Activated T-cell treated with anti-CD3 and anti-CD28 coated beads, Interleukin-2, amount 50 U/mL, for 72 hours (primary cell): ENCODE measurements around the gene PSMA2. TPM values are rescaled to one million over a fixed set of nuclear protein-coding genes. Genes with fewer than 3 reads are reported as not detected.

Experiments used
- ATAC-seq, 2 donors: fragments of 150-1000 bp; cut with Tn5 transposase; replicated peaks in 1 of 2; 2 replicates each; pipeline ENCODE4 v1.10.0; 2021; ENCODE audit warnings: moderate library complexity in 2 of 2, mild to moderate bottlenecking in 1 of 2
- DNase-seq, 2 donors: peaks; one replicate each; pipeline ENCODE4 v3.0.0; 2021 to 2022; ENCODE audit warnings: mixed read lengths in 1 of 2
- H3K27ac Mint-ChIP-seq: one replicate; pipeline ENCODE4 v1.8.0; 2022; ENCODE audit warnings: mild to moderate bottlenecking, moderate library complexity, mixed read lengths
- H3K27me3 Mint-ChIP-seq: one replicate; pipeline ENCODE4 v1.8.0; 2022; ENCODE audit warnings: low read depth, mixed read lengths
- H3K36me3 Mint-ChIP-seq, 2 donors: one replicate each; pipeline ENCODE4 v1.8.0; 2022; ENCODE audit warnings: mixed read lengths in 2 of 2, mild to moderate bottlenecking in 1 of 2; ENCODE audit not compliant: insufficient read depth in 2 of 2
- H3K4me1 Mint-ChIP-seq: one replicate; pipeline ENCODE4 v1.8.0; 2022; ENCODE audit warnings: low read depth, mixed read lengths
- H3K4me3 Mint-ChIP-seq, 2 donors: one replicate each; pipeline ENCODE4 v1.8.0; 2022; ENCODE audit warnings: mild to moderate bottlenecking in 2 of 2, mixed read lengths in 2 of 2, moderate library complexity in 2 of 2
- H3K9me3 Mint-ChIP-seq, 2 donors: one replicate each; pipeline ENCODE4 v1.8.0; 2022; ENCODE audit warnings: mixed read lengths in 2 of 2
- total RNA-seq, 2 donors: library from RNA; stranded (reverse); gene quantifications; one replicate each; pipeline ENCODE4 v1.2.3, GENCODE V29; 2022

Gene PSMA2
- total RNA-seq, 2 donors from 2014 or later, result 107 to 124 TPM

DNA sequence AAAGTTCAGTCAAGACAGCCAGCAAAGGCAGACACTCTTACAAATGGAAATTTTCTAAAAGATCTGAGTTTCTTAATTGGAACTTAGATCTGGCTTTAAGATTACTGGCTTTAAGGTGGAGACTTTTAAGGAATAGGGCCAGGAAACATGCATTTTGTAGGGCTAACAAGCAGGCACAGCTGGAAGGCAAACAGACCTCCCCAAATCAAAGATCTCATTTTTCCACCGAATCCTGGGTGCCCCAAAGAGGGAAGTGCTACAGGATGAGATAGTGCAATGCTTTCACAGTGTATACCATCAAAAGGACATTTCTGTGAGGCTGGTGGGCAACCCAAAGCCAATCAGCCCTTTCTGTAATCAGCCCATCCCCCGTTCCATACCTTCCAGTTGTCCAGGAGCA, 27.6 kb upstream of the PSMA2 start:
- ATAC-seq, result no peak
- Mint-ChIP-seq H3K27ac (no peak overlapping the region), H3K36me3 (peaks cover 3 to 6% of the 10 kb centered on the region in 2 donors), H3K4me3 (no peak overlapping the region), H3K4me1 (peaks cover 17% of the 10 kb centered on the region), H3K9me3 (peaks cover 2 to 4% of the 10 kb centered on the region in 2 donors), H3K27me3 (peaks cover 29% of the 10 kb centered on the region)
- DNase-seq, result no peak

DNA sequence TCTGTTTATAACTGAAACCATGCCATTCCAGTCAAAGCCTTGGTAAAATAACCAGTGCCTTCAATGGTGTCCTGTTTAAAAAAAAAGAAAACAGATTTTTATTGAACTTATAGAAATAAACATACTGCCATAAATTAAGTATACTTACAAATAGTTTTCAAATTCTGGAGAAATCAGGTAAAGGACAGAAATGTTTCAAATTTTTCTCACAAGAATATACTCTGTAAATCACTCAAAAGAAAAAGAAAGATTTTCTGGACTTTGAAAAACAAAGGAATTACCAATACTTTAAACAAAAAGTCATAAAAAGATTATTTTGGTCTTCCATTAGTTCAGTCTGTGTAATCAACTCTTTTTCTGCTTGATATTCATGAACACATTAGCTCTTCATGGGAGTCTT, 24.1 kb upstream of the PSMA2 start:
- no peak overlapping the region for H3K4me3 Mint-ChIP-seq
- no peak for DNase-seq
- H3K36me3 Mint-ChIP-seq, result peaks cover 3 to 6% of the 10 kb centered on the region in 2 donors
- H3K9me3 Mint-ChIP-seq, result peaks cover 2 to 4% of the 10 kb centered on the region in 2 donors
- peaks cover 8% of the 10 kb centered on the region for H3K4me1 Mint-ChIP-seq
- H3K27ac Mint-ChIP-seq, result no peak overlapping the region
- peaks cover 20% of the 10 kb centered on the region for H3K27me3 Mint-ChIP-seq
- ATAC-seq, result no peak

DNA sequence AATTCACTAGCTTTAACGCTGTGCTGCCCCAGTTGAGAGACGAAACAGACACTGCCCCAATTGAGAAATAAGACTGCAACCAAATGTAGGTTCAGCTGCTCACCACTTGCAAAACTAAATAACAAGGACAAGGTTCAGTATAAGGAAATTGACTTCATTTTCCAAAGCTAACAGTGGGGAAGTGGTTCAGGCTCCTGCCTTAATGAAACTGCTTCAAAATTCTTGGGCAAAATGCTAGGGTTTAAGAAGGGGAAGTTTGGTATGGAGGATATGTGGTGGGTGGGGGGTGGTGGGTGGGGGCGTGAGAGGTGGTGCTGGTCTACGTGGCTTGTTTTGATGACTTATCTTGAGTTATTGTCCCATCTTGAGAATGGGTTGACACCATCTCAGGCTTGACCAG, 22.0 kb upstream of the PSMA2 start:
- ATAC-seq (no peak), DNase-seq (no peak)
- peaks cover 3 to 7% of the 10 kb centered on the region in 2 donors for H3K36me3 Mint-ChIP-seq
- H3K27ac Mint-ChIP-seq, result no peak overlapping the region
- peaks cover 2 to 4% of the 10 kb centered on the region in 2 donors for H3K9me3 Mint-ChIP-seq
- no peak overlapping the region for H3K4me3 Mint-ChIP-seq
- no peaks in the 10 kb centered on the region for H3K27me3 Mint-ChIP-seq
- H3K4me1 Mint-ChIP-seq, result no peaks in the 10 kb centered on the region

DNA sequence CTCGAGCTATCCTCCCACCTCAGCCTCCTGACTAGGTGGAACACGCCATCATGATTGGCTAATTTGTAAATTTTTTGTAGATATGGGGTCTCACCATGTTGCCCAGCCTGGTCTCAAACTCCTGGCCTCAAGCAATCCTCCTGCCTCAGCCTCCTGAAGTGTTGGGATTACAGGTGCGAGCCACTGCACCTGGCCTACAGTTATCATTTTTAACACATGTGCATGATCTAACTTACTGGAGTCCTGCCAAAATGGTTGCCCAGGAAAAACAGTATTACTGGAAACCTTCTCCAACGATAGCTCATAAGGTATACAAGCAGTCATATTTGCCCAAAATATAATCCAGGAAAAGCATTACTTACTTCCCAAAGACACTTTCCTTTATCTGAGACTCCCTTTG, 20.4 kb upstream of the PSMA2 start:
- Mint-ChIP-seq H3K27me3 (no peaks in the 10 kb centered on the region), H3K36me3 (peaks cover 2 to 6% of the 10 kb centered on the region in 2 donors), H3K27ac (no peak overlapping the region), H3K9me3 (peaks cover 2 to 4% of the 10 kb centered on the region in 2 donors), H3K4me3 (no peak overlapping the region), H3K4me1 (no peaks in the 10 kb centered on the region)
- ATAC-seq (no peak), DNase-seq (no peak)

DNA sequence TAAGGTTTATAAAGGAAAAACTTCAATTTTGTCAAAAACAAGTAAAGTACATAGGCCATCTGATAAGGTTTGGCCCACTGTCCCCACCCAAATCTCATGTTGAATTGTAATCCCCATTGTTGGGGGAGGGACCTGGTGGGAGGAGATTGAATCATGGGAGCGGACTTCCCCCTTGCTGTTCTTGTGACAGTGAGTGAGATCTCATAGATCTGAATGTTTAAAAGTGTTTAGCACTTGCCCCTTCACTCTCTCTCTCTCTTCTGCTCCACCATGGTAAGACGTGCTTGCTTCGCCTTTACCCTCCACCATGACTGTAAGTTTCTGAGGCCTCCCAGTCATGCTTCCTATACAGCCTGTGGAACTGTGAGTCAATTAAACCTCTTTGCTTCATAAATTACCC, 18.4 kb upstream of the PSMA2 start:
- H3K36me3 Mint-ChIP-seq, result peaks cover 0 to 4% of the 10 kb centered on the region in 2 donors
- no peak overlapping the region for H3K27ac Mint-ChIP-seq

DNA sequence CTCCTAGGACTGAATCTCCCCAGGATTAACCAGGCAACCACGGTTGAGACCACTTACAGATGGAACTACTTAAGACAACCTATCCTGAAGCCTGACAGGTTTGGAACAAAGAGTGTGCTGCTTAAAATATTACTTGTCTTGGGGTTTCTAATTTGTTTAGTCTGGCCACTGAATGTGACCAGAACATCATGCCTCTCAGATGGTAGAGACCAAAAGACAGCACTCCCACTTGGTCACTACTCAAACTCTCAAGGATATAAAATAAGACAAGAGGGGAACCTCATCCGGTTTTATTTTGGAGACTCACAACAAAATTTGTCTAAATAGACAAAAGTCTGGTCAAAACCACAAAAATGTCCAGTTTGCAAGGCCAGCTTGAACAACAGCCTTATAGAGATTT, 15.5 kb upstream of the PSMA2 start:
- no peak for DNase-seq
- Mint-ChIP-seq H3K4me1 (peaks cover 11% of the 10 kb centered on the region), H3K27ac (no peak overlapping the region), H3K4me3 (no peak overlapping the region), H3K36me3 (peaks cover 0 to 2% of the 10 kb centered on the region in 2 donors), H3K9me3 (no peaks in the 10 kb centered on the region), H3K27me3 (no peaks in the 10 kb centered on the region)
- no peak for ATAC-seq

More for the DNA sequence above, 18.4 kb upstream of the PSMA2 start:
- H3K4me1 Mint-ChIP-seq, result peaks cover 11% of the 10 kb centered on the region
- H3K9me3 Mint-ChIP-seq, result peaks cover 2% of the 10 kb centered on the region in 2 donors
- H3K4me3 Mint-ChIP-seq, result no peak overlapping the region
- DNase-seq (no peak), ATAC-seq (no peak)
- H3K27me3 Mint-ChIP-seq, result no peaks in the 10 kb centered on the region

DNA sequence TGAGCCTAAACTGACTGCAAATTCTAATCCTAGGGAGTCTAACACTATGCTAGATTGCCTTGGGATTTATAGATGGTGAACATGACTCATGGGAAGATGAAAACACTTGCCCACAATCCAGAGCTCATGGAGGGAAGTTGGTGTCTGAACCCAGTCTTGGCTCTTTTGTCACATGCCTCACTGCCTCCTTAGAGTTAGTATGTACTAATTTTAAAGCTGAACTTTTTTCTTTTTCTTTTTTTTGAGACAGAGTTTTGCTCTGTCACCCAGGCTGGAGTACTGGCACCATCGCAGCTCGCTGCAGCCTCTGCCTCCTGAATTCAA, 14.6 kb upstream of the PSMA2 start:
- H3K4me1 Mint-ChIP-seq, result peaks cover 11% of the 10 kb centered on the region
- no peaks in the 10 kb centered on the region for H3K27me3 Mint-ChIP-seq
- DNase-seq (no peak), ATAC-seq (peak in 1 of 2 donors; percentile 15)
- peaks cover 0 to 2% of the 10 kb centered on the region in 2 donors for H3K36me3 Mint-ChIP-seq
- no peak overlapping the region for H3K4me3 Mint-ChIP-seq
- no peak overlapping the region for H3K27ac Mint-ChIP-seq
- no peaks in the 10 kb centered on the region for H3K9me3 Mint-ChIP-seq

DNA sequence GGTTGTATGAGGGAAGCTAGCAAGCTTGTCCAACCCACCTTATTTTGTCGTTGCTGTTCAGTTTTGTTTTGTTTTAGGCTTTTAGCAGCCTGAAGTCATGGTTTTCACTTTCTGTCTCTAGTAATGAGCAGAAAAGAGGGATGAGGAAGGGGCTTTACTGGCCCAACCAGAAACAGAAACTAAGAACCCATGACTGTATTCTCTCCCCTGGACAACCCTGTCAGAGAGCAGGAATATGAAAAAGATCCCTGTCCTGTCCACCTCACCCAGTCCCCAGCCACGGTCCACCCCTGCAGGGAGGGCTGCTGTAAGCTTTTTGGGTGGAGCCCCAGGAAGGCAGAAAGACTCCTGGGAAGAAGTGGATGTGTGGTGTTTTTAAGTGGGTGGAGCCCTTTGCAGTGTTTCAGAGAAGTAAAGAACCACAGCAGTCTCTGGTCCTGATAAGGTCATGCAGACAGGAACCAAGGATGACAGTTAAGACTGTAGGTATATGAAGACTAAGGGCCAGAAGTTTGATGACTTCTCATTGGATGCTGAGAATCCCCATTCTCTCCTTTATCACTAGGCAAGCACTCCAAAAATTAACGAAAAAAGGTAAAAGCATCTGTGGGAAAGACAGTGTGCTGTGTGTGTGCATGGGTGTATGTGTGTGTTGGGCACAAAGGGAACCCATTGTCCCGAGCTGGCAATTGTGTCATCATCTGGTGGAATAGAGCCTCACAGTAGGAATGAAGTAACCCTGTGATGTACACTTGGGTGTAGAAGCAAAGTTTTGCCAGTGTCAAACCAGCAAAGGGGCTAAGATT, 14.1 kb upstream of the PSMA2 start:
- Mint-ChIP-seq H3K4me3 (peak overlapping the region; percentile 51 to 64), H3K4me1 (peaks cover 14% of the 10 kb centered on the region), H3K9me3 (no peaks in the 10 kb centered on the region), H3K27me3 (no peaks in the 10 kb centered on the region), H3K36me3 (peaks cover 0 to 2% of the 10 kb centered on the region in 2 donors), H3K27ac (peak overlapping the region; percentile 64)
- ATAC-seq, result peak; percentile 64 to 76
- DNase-seq, result peak in 1 of 2 donors; percentile 17

DNA sequence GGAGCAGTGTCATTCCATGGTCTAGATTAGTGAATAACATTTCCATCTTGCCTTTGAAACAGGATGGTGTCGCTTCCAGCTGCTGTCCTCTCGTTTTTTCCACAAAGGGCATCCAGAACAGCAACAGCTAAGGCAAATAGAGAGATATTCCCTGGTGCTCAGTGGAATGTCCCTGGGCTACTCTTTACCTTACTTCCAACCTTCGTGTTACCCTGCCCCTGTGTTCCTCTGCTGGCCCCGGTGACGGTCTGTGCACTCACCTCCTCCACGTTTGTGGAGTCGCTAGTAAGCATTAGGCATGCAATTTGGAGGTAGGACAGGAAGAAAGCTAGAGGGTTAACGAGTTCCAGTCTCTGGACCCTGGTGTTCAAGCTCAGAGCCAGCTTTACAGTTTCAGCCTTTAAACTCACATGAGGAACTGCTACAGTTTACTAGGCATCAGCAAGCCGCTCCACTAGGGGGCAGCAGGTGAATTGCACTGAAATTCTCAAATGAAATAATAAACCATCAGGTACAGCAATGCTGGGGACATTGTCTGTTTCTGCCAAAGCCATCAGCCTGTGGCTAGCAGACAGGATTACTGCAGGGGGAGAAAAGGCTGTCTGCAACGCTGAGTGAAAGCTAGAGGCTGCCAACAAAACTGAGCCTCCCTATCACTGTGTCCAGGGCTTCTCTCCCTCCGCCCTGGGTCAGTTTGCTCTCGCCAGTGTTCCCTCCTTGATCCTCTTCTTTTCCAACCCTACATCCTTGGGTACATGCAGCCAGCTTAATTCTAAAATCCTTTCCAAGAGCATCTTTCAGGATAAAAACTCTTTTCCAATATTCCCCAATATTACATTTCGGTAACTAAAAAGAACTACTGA, 9.2 kb upstream of the PSMA2 start:
- no peaks in the 10 kb centered on the region for H3K9me3 Mint-ChIP-seq
- DNase-seq, result peak; percentile 75 to 78
- H3K4me3 Mint-ChIP-seq, result no peak overlapping the region
- H3K36me3 Mint-ChIP-seq, result peaks cover 2 to 9% of the 10 kb centered on the region in 2 donors
- H3K27me3 Mint-ChIP-seq, result no peaks in the 10 kb centered on the region
- no peak overlapping the region for H3K27ac Mint-ChIP-seq
- ATAC-seq, result peak; percentile 45 to 59
- H3K4me1 Mint-ChIP-seq, result peaks cover 41% of the 10 kb centered on the region

DNA sequence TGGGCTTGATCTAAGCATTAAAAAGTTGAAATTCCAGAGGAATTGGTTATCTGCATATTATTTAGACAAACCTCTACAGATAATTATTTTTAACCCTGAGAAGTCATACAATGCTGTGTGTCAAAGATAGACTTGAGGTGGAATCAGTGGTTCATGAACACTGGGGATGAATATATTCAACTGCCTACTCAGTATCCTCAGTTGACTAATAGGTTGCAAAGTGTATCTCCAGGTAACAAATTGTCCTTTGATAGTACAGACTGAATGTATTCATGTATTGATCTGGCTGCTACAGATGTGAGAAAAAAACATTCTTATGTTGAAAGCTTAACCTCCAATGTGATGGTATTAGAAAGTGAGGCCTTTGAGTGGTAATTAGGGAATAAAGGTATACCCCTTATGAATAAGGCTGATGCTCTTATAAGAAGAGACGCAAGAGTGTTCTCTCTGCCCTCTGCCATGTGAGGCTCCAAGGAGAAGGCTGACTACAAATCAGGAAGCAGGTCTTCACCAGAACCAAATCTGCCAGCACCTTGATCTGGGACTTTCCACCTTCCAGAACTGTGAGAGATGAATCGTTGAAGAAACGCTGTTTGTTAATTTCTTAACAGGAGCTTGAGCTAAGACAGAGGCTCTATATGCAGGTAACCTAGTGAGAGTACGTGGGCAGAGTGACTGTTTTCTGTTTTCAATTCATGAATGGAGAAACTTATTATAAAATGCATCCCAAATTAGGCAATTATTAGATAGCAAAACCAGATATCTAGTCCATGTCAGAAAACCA, 7.7 kb upstream of the PSMA2 start:
- Mint-ChIP-seq H3K27ac (peak overlapping the region; percentile 17), H3K4me1 (peaks cover 46% of the 10 kb centered on the region), H3K9me3 (no peaks in the 10 kb centered on the region), H3K36me3 (peaks cover 2 to 9% of the 10 kb centered on the region in 2 donors), H3K4me3 (peak overlapping the region; percentile 39 to 43), H3K27me3 (no peaks in the 10 kb centered on the region)
- ATAC-seq, result peak; percentile 63 to 71
- no peak for DNase-seq

DNA sequence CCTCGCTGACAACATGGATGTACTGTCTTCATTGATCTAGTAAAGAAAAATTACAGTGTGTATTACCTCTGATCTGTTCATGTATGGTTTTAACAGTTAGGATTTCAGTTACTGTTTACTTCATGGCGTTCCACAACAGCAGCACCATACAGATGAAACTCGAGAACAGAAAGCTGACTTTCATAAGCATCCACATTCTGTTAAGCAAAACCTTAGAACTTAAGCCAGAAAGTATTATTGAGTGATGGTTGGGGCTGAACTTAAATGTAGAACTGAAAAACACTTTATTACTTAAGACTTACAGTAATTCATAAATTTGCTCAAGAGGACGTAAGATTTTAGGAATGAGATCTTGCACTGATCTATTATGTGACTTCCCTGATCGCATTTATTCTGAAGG, 3.9 kb upstream of the PSMA2 start:
- Mint-ChIP-seq H3K36me3 (peaks cover 8 to 18% of the 10 kb centered on the region in 2 donors), H3K4me3 (peak overlapping the region in 1 of 2 donors; percentile 33)

DNA sequence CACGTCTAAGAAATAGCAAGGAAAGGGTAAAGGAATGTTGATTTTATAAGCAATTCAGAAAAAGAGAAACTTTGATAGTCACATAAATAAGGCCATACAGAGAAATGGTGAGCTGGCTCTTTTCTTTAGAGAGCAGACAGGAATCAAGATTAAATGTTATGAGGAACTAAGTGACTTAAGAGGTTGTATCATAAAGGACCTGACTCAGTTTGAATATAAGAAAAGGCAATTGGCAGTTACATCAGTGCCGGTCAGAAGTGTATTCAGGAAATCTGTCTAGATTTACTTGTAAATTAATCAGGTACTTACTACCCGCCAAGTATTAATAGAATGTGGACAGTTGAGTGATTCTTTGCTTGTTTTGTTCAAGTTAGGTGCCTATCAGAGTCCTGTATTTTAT, 2.3 kb upstream of the PSMA2 start:
- H3K36me3 Mint-ChIP-seq, result peaks cover 8 to 22% of the 10 kb centered on the region in 2 donors
- H3K4me3 Mint-ChIP-seq, result peak overlapping the region; percentile 96 to 100
- H3K4me1 Mint-ChIP-seq, result peaks cover 49% of the 10 kb centered on the region
- H3K9me3 Mint-ChIP-seq, result no peaks in the 10 kb centered on the region
- H3K27ac Mint-ChIP-seq, result peak overlapping the region; percentile 15
- no peaks in the 10 kb centered on the region for H3K27me3 Mint-ChIP-seq
- ATAC-seq, result no peak
- DNase-seq, result no peak

More for the DNA sequence above, 3.9 kb upstream of the PSMA2 start:
- Mint-ChIP-seq H3K9me3 (no peaks in the 10 kb centered on the region), H3K27ac (peak overlapping the region; percentile 80), H3K4me1 (peaks cover 56% of the 10 kb centered on the region), H3K27me3 (no peaks in the 10 kb centered on the region)
- no peak for ATAC-seq
- no peak for DNase-seq
